ENCODE measurements around the gene GPR87. TPM values are rescaled to one million over a fixed set of nuclear protein-coding genes. Genes with fewer than 3 reads are reported as not detected.

GPR87 gene, protein sequence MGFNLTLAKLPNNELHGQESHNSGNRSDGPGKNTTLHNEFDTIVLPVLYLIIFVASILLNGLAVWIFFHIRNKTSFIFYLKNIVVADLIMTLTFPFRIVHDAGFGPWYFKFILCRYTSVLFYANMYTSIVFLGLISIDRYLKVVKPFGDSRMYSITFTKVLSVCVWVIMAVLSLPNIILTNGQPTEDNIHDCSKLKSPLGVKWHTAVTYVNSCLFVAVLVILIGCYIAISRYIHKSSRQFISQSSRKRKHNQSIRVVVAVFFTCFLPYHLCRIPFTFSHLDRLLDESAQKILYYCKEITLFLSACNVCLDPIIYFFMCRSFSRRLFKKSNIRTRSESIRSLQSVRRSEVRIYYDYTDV
- 0.94 to 1.9 TPM (median 1.6 TPM) in 5 replicates for total RNA-seq (2022; extraction: Qiagen RNA extraction; ENCODE audit: low read depth)

DNA sequence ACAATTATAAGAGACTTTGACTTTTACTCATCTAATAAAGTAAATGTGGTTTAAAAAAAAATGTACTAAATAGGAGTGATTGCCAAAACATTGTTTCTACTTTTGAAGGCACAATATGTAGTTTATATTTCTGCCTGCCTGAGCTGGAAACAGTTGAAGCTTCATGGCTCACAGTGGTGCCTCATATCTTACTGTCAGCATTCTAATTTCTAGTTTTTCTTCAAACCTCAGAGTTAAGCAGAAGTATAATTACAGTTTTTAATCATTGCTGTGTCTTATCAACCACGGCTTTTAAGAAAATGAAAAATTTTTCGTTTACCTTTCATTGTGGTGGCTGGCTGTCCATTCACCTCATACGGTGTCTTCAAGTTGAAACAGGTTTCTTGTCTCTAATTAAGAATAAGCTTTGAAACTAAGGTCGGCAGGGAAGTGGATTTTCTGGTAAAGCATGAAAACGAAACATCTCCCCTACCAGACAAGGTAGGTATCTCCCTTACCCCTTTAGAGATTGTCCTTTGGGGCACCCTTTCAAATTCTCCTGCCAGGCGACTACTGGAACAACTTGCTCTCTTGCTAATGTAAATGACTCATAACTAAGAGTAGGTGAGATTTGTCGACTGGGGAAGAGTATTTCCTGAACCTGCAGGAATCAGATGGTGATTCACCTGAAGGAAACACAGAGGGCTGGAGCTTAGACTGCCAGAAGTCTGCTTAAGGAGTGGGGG is at the start of gene GPR87:
GPR87 (minus strand) TSS at position 554 of the 725 bp plus-strand sequence. CDS start 16,720 bp downstream, outside the sequence.

DNA sequence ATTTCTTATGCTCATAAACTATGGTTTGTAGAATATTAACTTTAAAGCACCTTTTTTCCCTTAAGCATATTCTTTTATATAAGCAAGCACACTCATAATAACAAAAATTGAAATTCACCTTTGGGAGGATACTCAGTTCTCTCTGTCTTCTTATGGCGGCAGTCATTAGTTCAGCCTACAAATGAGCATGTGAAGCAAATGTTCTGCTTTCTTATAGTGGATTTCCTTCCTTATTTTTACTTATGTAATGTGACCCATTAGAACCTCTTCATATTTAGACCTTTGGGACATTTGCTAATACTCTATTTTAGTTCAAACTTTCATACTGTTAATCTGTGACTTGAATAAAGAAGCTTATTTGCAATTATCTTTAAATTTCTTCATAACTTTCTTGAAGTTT is 12.7 kb upstream of the GPR87 start, which contains the start of gene P2RY13:
P2RY13 (minus strand) TSS at position 187 of the 400 bp plus-strand sequence; CDS start at position 166, 21 bp downstream.

DNA sequence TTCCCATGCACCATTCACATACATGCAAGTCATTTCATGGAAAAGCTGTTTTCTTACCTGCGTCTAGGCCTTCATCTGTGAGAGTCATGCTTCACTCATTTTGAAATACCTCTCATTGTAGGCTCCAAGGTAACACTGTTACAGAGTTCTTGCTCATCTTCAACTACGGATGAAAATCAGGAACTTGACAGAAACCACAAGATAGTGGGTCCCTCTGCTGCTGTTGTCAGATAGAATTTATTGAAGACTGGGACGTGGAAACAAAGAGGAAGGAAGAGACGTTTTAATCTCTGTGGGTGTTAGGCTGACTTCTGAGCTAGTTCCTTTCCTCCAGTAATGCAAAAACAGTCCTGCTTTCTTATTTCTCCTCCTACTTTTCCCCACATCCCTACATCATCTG is 38.4 kb downstream of the GPR87 start, which contains the start of gene P2RY14:
P2RY14 (minus strand) TSS at position 313 of the 400 bp plus-strand sequence. CDS start 64,226 bp downstream, outside the sequence.

Other genes starting within 250 kb of the GPR87 start
- gene MED12L, start 231.2 kb downstream of the GPR87 start, total RNA-seq (2022; extraction: Qiagen RNA extraction; ENCODE audit: low read depth): 0.25 to 0.87 TPM (median 0.50 TPM) in 5 replicates
- not detected in 5 replicates for gene GPR171, start 113.6 kb downstream of the GPR87 start, total RNA-seq (2022; extraction: Qiagen RNA extraction; ENCODE audit: low read depth)
- gene P2RY14, start 38.3 kb downstream of the GPR87 start, total RNA-seq (2022; extraction: Qiagen RNA extraction; ENCODE audit: low read depth): not detected in 5 replicates
- gene P2RY13, start 12.7 kb upstream of the GPR87 start, total RNA-seq (2022; extraction: Qiagen RNA extraction; ENCODE audit: low read depth): not detected in 5 replicates
- not detected in 5 replicates for gene P2RY12, start 67.9 kb upstream of the GPR87 start, total RNA-seq (2022; extraction: Qiagen RNA extraction; ENCODE audit: low read depth)
- 0.49 to 0.82 TPM (median 0.55 TPM) in 5 replicates for gene IGSF10, start 144.2 kb upstream of the GPR87 start, total RNA-seq (2022; extraction: Qiagen RNA extraction; ENCODE audit: low read depth)

Measured in A549 treated with RU486 at 1 μM for 4 hours (cell line).